IMR-90 (cell line): Measurements from ENCODE around the gene NCOR1.

Experiments used
- MXI1 ChIP-seq: IDR thresholded peaks from 2 replicates; pipeline ENCODE4 v1.6.1; 2012; ENCODE audit warnings: low read depth, mild to moderate bottlenecking, low read length, moderate library complexity, borderline replicate concordance
- RAD21 ChIP-seq: IDR thresholded peaks from 2 replicates; pipeline ENCODE4 v1.6.1; 2012; ENCODE audit warnings: low read length, improper control_type of control experiment
- TF ChIP-seq, protein P1 (sequence below): conservative IDR thresholded peaks from 2 replicates; pipeline ENCODE4 v1.5.1; 2012; ENCODE audit warnings: mild to moderate bottlenecking, low read depth, low read length, improper control_type of control experiment

DNA sequence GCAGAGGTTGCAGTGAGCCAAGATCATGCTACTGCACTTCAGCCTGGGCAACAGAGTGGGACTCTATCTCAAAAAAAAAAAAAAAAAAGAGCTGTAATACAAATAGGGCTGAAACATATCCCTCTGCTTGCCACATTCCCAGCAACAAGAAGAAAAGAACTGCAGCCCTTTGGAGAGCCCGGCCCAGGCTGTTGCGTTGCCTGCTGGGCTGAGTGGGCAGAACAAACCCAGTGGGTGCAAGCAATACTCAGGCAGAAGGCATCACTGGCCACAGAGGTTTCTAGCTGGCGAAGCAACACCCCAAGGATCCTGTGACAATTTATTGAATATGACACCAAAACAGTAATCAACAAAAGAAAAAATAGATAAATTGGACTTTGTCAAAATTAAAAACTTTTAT lies 45.7 kb upstream of the NCOR1 start:
- TF ChIP-seq, protein P1, sequence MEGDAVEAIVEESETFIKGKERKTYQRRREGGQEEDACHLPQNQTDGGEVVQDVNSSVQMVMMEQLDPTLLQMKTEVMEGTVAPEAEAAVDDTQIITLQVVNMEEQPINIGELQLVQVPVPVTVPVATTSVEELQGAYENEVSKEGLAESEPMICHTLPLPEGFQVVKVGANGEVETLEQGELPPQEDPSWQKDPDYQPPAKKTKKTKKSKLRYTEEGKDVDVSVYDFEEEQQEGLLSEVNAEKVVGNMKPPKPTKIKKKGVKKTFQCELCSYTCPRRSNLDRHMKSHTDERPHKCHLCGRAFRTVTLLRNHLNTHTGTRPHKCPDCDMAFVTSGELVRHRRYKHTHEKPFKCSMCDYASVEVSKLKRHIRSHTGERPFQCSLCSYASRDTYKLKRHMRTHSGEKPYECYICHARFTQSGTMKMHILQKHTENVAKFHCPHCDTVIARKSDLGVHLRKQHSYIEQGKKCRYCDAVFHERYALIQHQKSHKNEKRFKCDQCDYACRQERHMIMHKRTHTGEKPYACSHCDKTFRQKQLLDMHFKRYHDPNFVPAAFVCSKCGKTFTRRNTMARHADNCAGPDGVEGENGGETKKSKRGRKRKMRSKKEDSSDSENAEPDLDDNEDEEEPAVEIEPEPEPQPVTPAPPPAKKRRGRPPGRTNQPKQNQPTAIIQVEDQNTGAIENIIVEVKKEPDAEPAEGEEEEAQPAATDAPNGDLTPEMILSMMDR = no peak
- no peak for TF ChIP-seq MXI1
- no peak for TF ChIP-seq RAD21
